GM18519 (cell line): ENCODE results near the gene RYR1.
"Not testable (repeated sequence)": the region's sequence is repeated elsewhere in the genome, so short reads cannot be mapped to it uniquely, and the experiment has no call there.

Experiments
- ATAC-seq: cut with Tn5 transposase; IDR thresholded peaks from one replicate; pipeline ENCODE4 v1.9.1; 2021; ENCODE audit warnings: mild to moderate bottlenecking, moderate library complexity; ENCODE audit not compliant: unreplicated experiment, low FRiP score

The RYR1 gene

GRCh38 chr19:38425222-38425809, 8.2 kb upstream of the RYR1 start:
- ATAC-seq = no peak

- no peak for ATAC-seq
Observed at GRCh38 chr19:38425810-38426466, 7.6 kb upstream of the RYR1 start, which contains the start of gene RASGRP4. RASGRP4 (minus strand) TSS chr19:38426219; CDS start chr19:38426091, 128 bp downstream.

- ATAC-seq = not testable (repeated sequence)
Observed at GRCh38 chr19:38427035-38427677, 6.3 kb upstream of the RYR1 start.

GRCh38 chr19:38429055-38429810, 4.3 kb upstream of the RYR1 start:
- no peak for ATAC-seq

GRCh38 chr19:38429811-38430156, 3.7 kb upstream of the RYR1 start:
- ATAC-seq = no peak

- ATAC-seq = no peak
Observed at GRCh38 chr19:38430931-38431330, 2.6 kb upstream of the RYR1 start.

- ATAC-seq = no peak
Observed at GRCh38 chr19:38434549-38435051, 1.1 kb downstream of the RYR1 start.

- no peak for ATAC-seq
Observed at GRCh38 chr19:38437295-38437694, 3.8 kb downstream of the RYR1 start.

GRCh38 chr19:38437917-38438316, 4.4 kb downstream of the RYR1 start:
- no peak for ATAC-seq

GRCh38 chr19:38440592-38440991, 7.1 kb downstream of the RYR1 start:
- ATAC-seq = no peak

- no peak for ATAC-seq
Observed at GRCh38 chr19:38441657-38442348, 8.3 kb downstream of the RYR1 start.

GRCh38 chr19:38442736-38443135, 9.2 kb downstream of the RYR1 start:
- no peak for ATAC-seq

GRCh38 chr19:38443458-38443999, 10.0 kb downstream of the RYR1 start:
- ATAC-seq = no peak

- no peak for ATAC-seq
Observed at GRCh38 chr19:38444026-38444425, 10.5 kb downstream of the RYR1 start.

- no peak for ATAC-seq
Observed at GRCh38 chr19:38445362-38445761, 11.9 kb downstream of the RYR1 start.

- ATAC-seq = no peak
Observed at GRCh38 chr19:38448225-38448624, 14.7 kb downstream of the RYR1 start.

GRCh38 chr19:38449518-38449917, 16.0 kb downstream of the RYR1 start:
- ATAC-seq = no peak

- no peak for ATAC-seq
Observed at GRCh38 chr19:38451036-38451435, 17.5 kb downstream of the RYR1 start.

GRCh38 chr19:38451629-38452028, 18.1 kb downstream of the RYR1 start:
- no peak for ATAC-seq
